ENCODE measurements around the gene TMEM208. TPM values are rescaled to one million over a fixed set of nuclear protein-coding genes. Genes with fewer than 3 reads are reported as not detected.

The TMEM208 gene
- total RNA-seq, 1 donor from 2014 or later: 49.2 TPM

GRCh38 chr16:67237396-67238277, 10.7 kb downstream of the TMEM208 start:
- H3K9me3 Mint-ChIP-seq: no peaks in the 10 kb centered on the region
- H3K4me1 Mint-ChIP-seq (ENCODE audit: unreplicated experiment): peaks cover 8% of the 10 kb centered on the region
- H3K27ac Mint-ChIP-seq: no peak overlapping the region
- DNase-seq (ENCODE audit: extremely low spot score, unreplicated experiment): no peak
- peaks cover 9% of the 10 kb centered on the region for H3K36me3 Mint-ChIP-seq
- H3K27me3 Mint-ChIP-seq: no peaks in the 10 kb centered on the region
- TF ChIP-seq CTCF (conservative IDR thresholded peaks at IDR 0.05): no peak
- no peak overlapping the region for H3K4me3 Mint-ChIP-seq

- H3K27ac Mint-ChIP-seq: no peak overlapping the region
- H3K27me3 Mint-ChIP-seq: no peaks in the 10 kb centered on the region
- no peak for DNase-seq (ENCODE audit: extremely low spot score, unreplicated experiment)
- H3K4me1 Mint-ChIP-seq (ENCODE audit: unreplicated experiment): peaks cover 9% of the 10 kb centered on the region
- peaks cover 9% of the 10 kb centered on the region for H3K36me3 Mint-ChIP-seq
- no peak overlapping the region for H3K4me3 Mint-ChIP-seq
- no peaks in the 10 kb centered on the region for H3K9me3 Mint-ChIP-seq
- TF ChIP-seq CTCF (conservative IDR thresholded peaks at IDR 0.05): no peak
Observed at GRCh38 chr16:67238278-67238575, 11.3 kb downstream of the TMEM208 start.

GRCh38 chr16:67238806-67239470, 12.0 kb downstream of the TMEM208 start:
- no peaks in the 10 kb centered on the region for H3K27me3 Mint-ChIP-seq
- TF ChIP-seq CTCF (conservative IDR thresholded peaks at IDR 0.05): no peak
- no peak for DNase-seq (ENCODE audit: extremely low spot score, unreplicated experiment)

GRCh38 chr16:67240506-67240905, 13.6 kb downstream of the TMEM208 start:
- peaks cover 9% of the 10 kb centered on the region for H3K4me1 Mint-ChIP-seq (ENCODE audit: unreplicated experiment)
- no peak for TF ChIP-seq CTCF (conservative IDR thresholded peaks at IDR 0.05)
- H3K4me3 Mint-ChIP-seq: no peak overlapping the region
- DNase-seq (ENCODE audit: extremely low spot score, unreplicated experiment): no peak
- no peaks in the 10 kb centered on the region for H3K9me3 Mint-ChIP-seq
- H3K36me3 Mint-ChIP-seq: peaks cover 9% of the 10 kb centered on the region
- H3K27ac Mint-ChIP-seq: no peak overlapping the region
- no peaks in the 10 kb centered on the region for H3K27me3 Mint-ChIP-seq

More at GRCh38 chr16:67238806-67239470, 12.0 kb downstream of the TMEM208 start:
- Mint-ChIP-seq H3K36me3 (peaks cover 9% of the 10 kb centered on the region), H3K27ac (no peak overlapping the region), H3K9me3 (no peaks in the 10 kb centered on the region), H3K4me1 (ENCODE audit: unreplicated experiment) (peaks cover 9% of the 10 kb centered on the region), H3K4me3 (no peak overlapping the region)

- H3K27ac Mint-ChIP-seq: peak overlapping the region; percentile 97
- H3K27me3 Mint-ChIP-seq: no peaks in the 10 kb centered on the region
- no peak for TF ChIP-seq CTCF (conservative IDR thresholded peaks at IDR 0.05)
- H3K36me3 Mint-ChIP-seq: peaks cover 6% of the 10 kb centered on the region
- H3K9me3 Mint-ChIP-seq: no peaks in the 10 kb centered on the region
- H3K4me1 Mint-ChIP-seq (ENCODE audit: unreplicated experiment): peaks cover 9% of the 10 kb centered on the region
- H3K4me3 Mint-ChIP-seq: peak overlapping the region; percentile 52
- no peak for DNase-seq (ENCODE audit: extremely low spot score, unreplicated experiment)
Observed at GRCh38 chr16:67241008-67241900, 14.3 kb downstream of the TMEM208 start.

Data from type B pancreatic cell (in vitro differentiated cells).